Effector memory CD8-positive, alpha-beta T cell (primary cell): ENCODE results near the gene PCGF1.
A peak's percentile ranks its signal among the peaks of the same experiment; 100 is the strongest.
"Not testable (repeated sequence)": the region's sequence is repeated elsewhere in the genome, so short reads cannot be mapped to it uniquely, and the experiment has no call there.

Experiments
- ATAC-seq: fragments of 150-1000 bp; cut with Tn5 transposase; replicated peaks from 2 replicates; pipeline ENCODE4 v1.10.0; 2021; ENCODE audit warnings: mild to moderate bottlenecking, moderate library complexity
- DNase-seq, 3 experiments: peaks; one replicate each; pipeline ENCODE4 v3.0.0; 2021
- H3K27ac Mint-ChIP-seq, 2 donors: one replicate each; pipeline ENCODE4 v1.8.0; 2022; ENCODE audit warnings: mild to moderate bottlenecking in 2 of 2, mixed read lengths in 2 of 2, moderate library complexity in 2 of 2
- H3K27me3 Mint-ChIP-seq, 2 donors: one replicate each; pipeline ENCODE4 v1.8.0; 2022; ENCODE audit warnings: mixed read lengths in 2 of 2
- H3K36me3 Mint-ChIP-seq: one replicate; pipeline ENCODE4 v1.8.0; 2022; ENCODE audit warnings: mild to moderate bottlenecking, moderate library complexity, mixed read lengths; ENCODE audit not compliant: insufficient read depth
- H3K4me1 Mint-ChIP-seq, 2 donors: one replicate each; pipeline ENCODE4 v1.8.0; 2022; ENCODE audit warnings: low read depth in 2 of 2, mixed read lengths in 2 of 2
- H3K4me3 Mint-ChIP-seq, 2 donors: one replicate each; pipeline ENCODE4 v1.8.0; 2022; ENCODE audit warnings: mild to moderate bottlenecking in 2 of 2, mixed read lengths in 2 of 2, moderate library complexity in 2 of 2
- H3K9me3 Mint-ChIP-seq, 2 donors: one replicate each; pipeline ENCODE4 v1.8.0; 2022; ENCODE audit warnings: mixed read lengths in 2 of 2

PCGF1 gene

DNA sequence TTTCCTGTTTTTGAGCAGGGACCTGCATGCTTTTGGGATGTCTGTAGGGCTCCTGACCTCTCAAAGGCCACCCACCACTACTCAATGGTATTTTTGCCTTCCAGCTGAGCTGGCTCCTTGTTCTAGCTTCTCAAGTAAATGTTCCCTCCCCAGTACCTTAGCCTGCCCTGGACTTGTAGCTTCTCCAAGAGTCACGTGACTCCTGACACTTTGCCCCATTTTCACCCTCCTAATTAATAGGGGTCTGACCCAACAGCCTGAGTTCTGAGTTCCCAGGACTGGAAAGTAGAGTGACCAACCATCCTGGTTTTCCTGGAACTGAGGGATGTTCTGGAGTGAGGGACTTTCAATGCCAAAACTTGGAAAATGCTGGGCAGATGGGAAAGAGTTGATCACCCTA lies 12.1 kb downstream of the PCGF1 start:
- no peak for DNase-seq
- Mint-ChIP-seq H3K36me3 (peaks cover 24% of the 10 kb centered on the region), H3K4me3 (no peak overlapping the region), H3K4me1 (peaks cover 14% of the 10 kb centered on the region in 2 donors), H3K9me3 (no peaks in the 10 kb centered on the region), H3K27ac (no peak overlapping the region), H3K27me3 (peaks cover 6 to 30% of the 10 kb centered on the region in 2 donors)
- no peak for ATAC-seq

DNA sequence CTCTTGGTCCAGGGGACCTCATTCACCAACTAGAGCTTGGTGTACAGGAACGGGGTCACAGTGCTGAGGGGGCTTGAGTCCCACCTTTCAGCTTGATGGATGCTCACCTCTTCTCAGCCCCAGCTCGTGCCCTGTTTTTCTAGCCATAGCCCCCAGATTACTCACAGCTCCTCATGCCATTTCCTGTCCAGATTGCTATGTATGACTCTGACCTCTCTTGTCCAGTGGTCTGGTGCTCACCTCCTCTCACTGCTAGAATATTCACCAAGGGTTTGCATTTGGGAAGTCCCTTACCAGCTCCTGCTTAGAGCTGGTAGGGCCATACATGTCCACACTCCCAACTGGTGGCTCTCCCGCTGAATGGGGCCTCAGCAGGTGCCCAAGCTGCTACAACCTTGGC lies 13.9 kb downstream of the PCGF1 start:
- Mint-ChIP-seq H3K4me1 (peaks cover 7 to 8% of the 10 kb centered on the region in 2 donors), H3K9me3 (no peaks in the 10 kb centered on the region), H3K36me3 (peaks cover 32% of the 10 kb centered on the region), H3K27me3 (peaks cover 5 to 11% of the 10 kb centered on the region in 2 donors), H3K4me3 (no peak overlapping the region), H3K27ac (peak overlapping the region in 1 of 2 donors; percentile 19)
- DNase-seq (no peak), ATAC-seq (no peak)

DNA sequence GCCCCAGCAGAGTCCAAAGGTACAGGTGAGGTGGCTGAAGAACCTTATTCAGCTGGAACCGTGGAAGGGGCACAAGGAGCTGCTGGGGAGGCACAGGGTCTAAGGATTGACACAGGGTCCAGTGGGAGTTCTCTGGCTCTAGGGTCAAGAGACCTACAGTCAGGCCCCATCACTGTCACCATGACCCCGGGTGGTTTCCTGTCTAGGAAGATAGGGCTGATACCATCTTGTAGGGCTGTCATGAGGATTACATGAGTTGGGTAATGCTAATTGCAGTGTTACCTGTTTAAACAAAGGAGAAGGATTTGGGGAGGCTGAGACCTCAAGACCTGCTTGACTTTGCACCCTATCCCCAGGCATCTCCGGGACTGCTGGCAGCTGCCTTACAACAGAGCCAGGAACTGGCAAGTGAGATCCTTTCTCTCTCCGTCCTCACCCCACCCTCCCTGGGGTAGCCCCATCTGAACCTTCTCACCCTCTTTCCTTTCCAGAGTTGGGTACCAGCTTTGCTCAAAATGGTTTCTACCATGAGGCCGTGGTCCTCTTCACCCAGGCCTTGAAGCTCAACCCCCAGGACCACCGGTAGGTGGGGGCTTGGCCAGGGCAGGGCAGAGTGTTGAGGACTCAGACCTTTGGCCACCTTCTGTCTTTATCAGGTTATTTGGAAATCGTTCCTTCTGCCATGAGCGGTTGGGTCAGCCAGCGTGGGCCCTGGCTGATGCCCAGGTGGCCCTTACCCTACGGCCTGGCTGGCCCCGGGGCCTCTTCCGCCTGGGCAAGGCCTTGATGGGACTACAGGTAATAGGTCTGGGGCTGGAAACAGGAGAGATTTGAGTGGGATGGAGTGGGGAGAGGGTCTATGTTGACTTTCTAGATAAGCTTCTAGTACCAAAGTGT lies 15.6 kb downstream of the PCGF1 start:
- Mint-ChIP-seq H3K27me3 (no peaks in the 10 kb centered on the region), H3K4me3 (no peak overlapping the region), H3K36me3 (peaks cover 34% of the 10 kb centered on the region), H3K4me1 (no peaks in the 10 kb centered on the region), H3K9me3 (no peaks in the 10 kb centered on the region), H3K27ac (no peak overlapping the region)
- DNase-seq (no peak), ATAC-seq (no peak)

DNA sequence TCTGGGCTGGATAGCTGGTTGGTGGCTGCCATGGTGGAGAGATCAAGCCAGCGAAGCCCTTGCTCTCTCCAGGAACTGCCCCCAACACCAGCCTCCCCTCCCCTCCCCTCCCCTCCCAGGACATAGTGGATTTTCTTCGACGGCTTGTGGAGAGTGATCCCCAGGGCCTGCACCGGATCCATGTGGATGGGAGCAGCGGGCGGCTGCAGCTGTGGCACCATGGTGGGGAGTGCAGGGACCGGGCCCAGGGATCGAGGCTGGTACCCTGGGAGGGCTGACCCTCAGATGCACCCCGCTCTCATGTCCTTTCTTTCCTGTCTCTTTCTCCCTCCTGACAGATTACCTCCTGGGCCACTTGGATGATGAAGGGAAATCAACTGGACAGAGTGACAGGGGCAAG lies 17.6 kb downstream of the PCGF1 start:
- peaks cover 40% of the 10 kb centered on the region for H3K36me3 Mint-ChIP-seq
- no peaks in the 10 kb centered on the region for H3K9me3 Mint-ChIP-seq
- no peaks in the 10 kb centered on the region for H3K27me3 Mint-ChIP-seq
- no peak for DNase-seq
- no peak overlapping the region for H3K4me3 Mint-ChIP-seq
- no peak overlapping the region for H3K27ac Mint-ChIP-seq
- peaks cover 0 to 3% of the 10 kb centered on the region in 2 donors for H3K4me1 Mint-ChIP-seq
- ATAC-seq = no peak

DNA sequence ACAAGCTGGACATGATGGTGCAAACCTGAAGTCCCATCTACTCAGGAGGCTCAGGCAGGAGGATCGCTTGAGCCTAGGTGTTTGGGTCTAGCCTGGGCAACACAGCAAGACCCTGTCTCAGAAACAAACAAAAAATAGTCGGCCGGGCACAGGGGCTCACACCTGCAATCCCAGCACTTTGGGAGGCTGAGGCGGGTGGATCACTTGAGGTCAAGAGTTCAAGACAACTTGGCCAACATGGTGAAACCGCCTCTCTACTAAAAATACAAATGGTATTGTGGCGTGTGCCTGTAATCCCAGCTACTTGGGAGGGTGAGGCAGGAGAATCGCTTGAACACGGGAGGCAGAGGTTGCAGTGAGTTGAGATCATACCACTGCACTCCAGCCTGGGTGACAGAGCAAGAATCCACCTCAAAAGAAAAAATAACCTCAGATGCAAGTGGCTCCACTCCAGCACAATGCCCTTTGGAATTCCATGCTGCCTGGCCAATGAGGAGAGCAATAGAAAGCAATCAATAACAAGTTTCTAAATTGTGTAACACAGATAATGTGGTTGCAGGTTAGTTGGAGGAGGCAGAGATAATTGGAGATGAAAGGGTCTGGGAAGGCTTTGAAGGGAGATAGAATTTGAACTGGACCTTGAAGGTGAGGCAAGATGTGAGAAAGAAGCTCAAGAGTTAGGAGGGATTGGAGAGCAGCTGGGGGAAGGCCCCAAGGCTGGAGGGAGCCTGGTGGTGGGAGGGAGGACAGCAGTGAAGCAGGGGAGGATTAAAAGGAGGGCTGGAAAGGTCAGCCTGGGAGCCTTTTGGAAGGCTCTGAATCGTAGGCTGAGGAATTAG lies 18.6 kb downstream of the PCGF1 start:
- DNase-seq (no peak), ATAC-seq (no peak)
- Mint-ChIP-seq H3K9me3 (no peaks in the 10 kb centered on the region), H3K27ac (peak overlapping the region in 1 of 2 donors; percentile 16), H3K27me3 (no peaks in the 10 kb centered on the region), H3K4me1 (peaks cover 0 to 3% of the 10 kb centered on the region in 2 donors), H3K4me3 (no peak overlapping the region), H3K36me3 (peaks cover 42% of the 10 kb centered on the region)

DNA sequence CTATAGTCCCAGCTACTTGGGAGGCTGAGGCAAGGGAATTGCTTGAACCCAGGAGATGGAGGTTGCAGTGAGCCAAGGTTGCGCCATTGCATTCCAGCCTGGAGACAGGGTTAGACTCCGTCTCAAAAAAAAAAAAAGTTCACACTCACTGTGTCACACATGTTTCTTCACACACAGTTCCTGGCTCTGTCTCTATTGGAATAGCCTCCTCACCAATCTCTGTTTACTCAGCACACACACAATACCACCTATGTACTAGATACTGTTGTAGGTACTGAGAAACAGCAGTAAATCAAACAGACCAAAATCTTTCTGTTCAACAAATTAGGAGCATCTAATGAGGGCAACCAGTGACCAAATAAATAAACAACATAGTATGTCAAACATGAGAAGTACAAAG lies 21.4 kb downstream of the PCGF1 start:
- Mint-ChIP-seq H3K27ac (no peak overlapping the region), H3K4me1 (peaks cover 5 to 14% of the 10 kb centered on the region in 2 donors), H3K36me3 (peaks cover 41% of the 10 kb centered on the region), H3K9me3 (no peaks in the 10 kb centered on the region), H3K4me3 (no peak overlapping the region), H3K27me3 (no peaks in the 10 kb centered on the region)
- ATAC-seq = no peak
- no peak for DNase-seq

DNA sequence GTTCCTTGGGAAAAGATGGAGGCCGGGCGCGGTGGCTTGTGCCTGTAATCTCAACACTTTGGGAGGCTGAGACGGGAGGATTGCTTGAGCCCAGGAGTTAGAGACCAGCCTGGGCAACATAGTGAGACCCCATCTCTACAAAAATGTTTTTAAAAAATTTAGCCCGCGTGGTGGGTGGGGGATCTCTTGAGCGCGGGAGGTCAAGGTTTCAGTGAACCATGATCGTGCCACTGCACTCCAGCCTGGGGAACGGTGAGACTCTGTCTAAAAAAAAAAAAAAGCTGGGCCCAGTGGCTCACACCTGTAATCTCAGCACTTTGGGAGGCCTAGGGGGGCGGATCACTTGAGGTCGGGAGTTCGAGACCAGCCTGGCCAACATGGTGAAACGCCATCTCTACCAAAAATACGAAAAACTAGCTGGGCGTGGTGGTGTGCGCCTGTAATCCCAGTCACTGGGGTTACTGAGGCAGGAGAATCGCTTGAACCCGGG lies 23.8 kb downstream of the PCGF1 start:
- not testable (repeated sequence) for ATAC-seq, H3K9me3 Mint-ChIP-seq, H3K27me3 Mint-ChIP-seq, DNase-seq
- Mint-ChIP-seq H3K4me1 (peaks cover 9 to 27% of the 10 kb centered on the region in 2 donors), H3K36me3 (peaks cover 42% of the 10 kb centered on the region), H3K4me3 (peak overlapping the region; percentile 91 to 97), H3K27ac (peak overlapping the region; percentile 96 to 97)

DNA sequence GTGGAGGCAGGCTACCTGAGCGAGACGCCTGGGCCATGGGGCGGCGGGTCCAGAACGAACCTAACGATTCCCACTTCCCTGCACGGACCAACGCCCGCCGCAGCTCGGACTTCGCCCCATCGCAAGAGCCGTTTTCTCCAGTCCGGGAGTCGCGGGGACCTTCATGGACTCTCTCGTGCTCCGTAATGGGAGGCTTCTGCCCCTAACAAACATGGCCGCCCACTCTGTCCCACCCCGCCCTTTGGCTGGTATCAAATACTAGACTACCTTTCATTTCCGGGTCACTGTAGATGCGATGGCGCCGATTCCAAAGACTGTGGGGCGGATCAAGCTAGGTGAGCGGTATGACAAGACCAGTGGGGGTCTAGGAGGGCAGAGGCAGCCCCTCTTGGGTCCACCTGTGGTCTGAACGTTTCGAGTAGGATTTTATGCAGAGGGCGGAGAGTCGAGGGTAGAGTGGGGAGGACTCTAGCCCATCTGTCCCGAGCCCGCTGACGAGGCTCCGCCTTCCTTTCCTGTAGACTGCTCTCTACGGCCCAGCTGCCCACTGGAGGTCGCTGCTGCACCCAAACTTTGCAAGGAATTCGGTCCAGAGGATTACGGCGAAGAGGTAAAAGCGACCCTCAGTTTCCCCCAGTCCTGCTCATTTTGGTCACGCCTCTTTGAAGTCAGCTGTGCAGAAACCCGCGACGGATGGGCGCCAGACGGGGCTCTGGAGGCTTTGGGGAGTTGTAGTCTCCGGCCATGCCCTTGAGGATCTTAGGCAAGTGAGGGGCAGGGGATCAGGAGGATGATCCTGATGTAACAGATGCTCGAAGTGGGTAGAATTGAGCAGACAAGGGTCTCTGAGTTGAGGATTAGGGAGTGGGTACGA lies 24.5 kb downstream of the PCGF1 start, which contains the start of the genes CCDC142 and TTC31:
Gene CCDC142, minus strand, starts transcription at position 198 of the 874 bp plus-strand sequence. Its CDS starts 161 bp downstream, at position 37.
Gene TTC31, plus strand, starts transcription at position 281 of the 874 bp plus-strand sequence. Its CDS starts 15 bp downstream, at position 296.
- Mint-ChIP-seq H3K9me3 (no peaks in the 10 kb centered on the region), H3K4me3 (peak within 1 kb of the TSS; percentile 91 to 97), H3K27me3 (no peaks in the 10 kb centered on the region), H3K36me3 (peaks cover 38% of the 10 kb centered on the region), H3K27ac (peak within 1 kb of the TSS; percentile 96 to 97), H3K4me1 (peaks cover 9 to 27% of the 10 kb centered on the region in 2 donors)
- peak; percentile 89 to 93 (median 93) for DNase-seq
- peak; percentile 93 for ATAC-seq

DNA sequence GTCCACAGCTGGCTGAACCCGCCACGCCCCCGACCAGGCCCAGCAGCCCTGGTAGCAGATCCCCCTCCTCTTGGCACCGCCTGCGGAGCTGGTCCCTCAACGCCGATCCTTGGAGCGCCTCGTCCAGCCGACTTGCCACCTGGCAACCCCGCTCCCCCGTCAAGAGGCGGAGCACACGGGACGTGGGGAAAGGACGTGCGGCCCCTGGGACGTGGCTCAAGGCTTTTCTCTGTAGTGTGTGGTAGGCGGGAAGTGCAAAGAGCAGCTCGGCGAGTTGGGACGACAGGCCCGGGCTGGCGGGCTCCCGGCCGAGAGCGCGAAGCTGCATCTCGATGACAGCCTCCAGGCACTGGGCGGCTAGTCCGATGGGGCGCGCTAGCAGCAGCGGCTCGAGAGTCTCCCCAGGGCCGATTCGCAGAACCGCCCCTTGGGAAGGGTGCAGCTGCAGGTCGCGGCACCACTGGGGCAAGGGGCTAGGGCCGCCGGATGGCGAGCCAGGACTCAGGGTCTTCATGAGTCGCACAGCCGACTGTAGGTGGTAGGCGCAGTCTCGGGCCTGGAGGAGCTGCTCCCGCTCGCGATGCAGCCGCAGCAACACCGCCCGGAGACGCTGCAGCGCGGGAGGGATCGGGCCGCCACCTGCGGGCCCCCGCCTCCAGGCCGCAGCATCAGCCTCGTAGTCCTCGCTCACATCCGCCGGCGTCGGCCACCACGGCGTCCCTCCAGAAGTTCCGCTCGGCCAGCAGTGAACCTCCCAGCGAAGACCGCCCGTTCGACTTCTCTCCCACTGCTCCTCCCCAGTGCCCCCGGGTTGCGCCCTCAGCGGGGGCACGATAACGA lies 25.3 kb downstream of the PCGF1 start:
- Mint-ChIP-seq H3K4me3 (peak overlapping the region; percentile 91 to 97), H3K27me3 (no peaks in the 10 kb centered on the region), H3K27ac (peak overlapping the region; percentile 96 to 97), H3K9me3 (no peaks in the 10 kb centered on the region), H3K4me1 (peaks cover 9 to 27% of the 10 kb centered on the region in 2 donors), H3K36me3 (peaks cover 38% of the 10 kb centered on the region)
- DNase-seq (peak in 2 of 3 experiments; percentile 41 to 53), ATAC-seq (peak; percentile 45)

DNA sequence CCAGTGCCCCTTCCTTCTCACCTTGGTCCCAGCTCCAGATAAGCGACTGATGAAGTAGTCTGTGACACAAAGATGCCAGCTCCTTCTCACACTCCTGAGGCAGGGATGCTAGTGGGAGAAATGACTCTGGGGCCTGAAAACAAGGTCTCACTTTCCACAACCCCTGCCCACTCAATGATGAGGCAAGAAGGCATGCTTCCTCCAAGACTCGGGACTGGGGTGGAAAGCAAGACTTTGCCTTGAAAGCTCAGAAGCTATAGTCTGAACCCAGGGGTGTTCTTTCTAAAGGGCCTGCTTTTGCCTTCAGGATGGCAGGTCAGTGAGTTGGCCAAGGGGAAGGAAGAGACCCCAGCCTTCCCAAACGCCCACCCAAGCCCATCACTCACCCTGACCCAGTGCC lies 26.1 kb downstream of the PCGF1 start:
- H3K27me3 Mint-ChIP-seq = no peaks in the 10 kb centered on the region
- H3K4me3 Mint-ChIP-seq = peak overlapping the region; percentile 91 to 97
- H3K36me3 Mint-ChIP-seq = peaks cover 38% of the 10 kb centered on the region
- DNase-seq (no peak), ATAC-seq (no peak)
- H3K27ac Mint-ChIP-seq = peak overlapping the region in 1 of 2 donors; percentile 97
- H3K9me3 Mint-ChIP-seq = no peaks in the 10 kb centered on the region
- H3K4me1 Mint-ChIP-seq = peaks cover 9 to 27% of the 10 kb centered on the region in 2 donors

DNA sequence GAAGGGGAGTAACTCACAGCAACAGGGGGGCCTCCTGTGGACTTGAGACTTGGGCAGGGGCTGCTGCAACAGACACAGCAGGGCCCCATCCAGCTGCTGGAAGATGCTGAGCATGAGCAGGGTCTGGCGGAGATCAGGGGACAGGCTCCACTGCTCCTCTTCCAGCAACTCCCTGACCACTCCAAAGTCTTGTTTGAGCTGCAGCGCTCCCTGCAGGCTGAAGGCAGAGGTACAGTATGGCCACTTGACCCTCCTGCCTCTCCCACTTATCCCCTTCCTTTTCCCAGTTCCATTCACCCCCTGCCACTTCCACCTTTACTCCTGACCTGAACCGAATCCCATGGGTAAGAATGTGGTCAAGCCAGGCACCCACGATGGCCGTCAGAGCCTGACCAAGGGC lies 32.6 kb downstream of the PCGF1 start:
- Mint-ChIP-seq H3K36me3 (peaks cover 46% of the 10 kb centered on the region), H3K27me3 (no peaks in the 10 kb centered on the region), H3K9me3 (no peaks in the 10 kb centered on the region), H3K4me1 (peaks cover 20 to 21% of the 10 kb centered on the region in 2 donors), H3K27ac (peak overlapping the region in 1 of 2 donors; percentile 99), H3K4me3 (no peak overlapping the region)
- no peak for DNase-seq
- no peak for ATAC-seq

DNA sequence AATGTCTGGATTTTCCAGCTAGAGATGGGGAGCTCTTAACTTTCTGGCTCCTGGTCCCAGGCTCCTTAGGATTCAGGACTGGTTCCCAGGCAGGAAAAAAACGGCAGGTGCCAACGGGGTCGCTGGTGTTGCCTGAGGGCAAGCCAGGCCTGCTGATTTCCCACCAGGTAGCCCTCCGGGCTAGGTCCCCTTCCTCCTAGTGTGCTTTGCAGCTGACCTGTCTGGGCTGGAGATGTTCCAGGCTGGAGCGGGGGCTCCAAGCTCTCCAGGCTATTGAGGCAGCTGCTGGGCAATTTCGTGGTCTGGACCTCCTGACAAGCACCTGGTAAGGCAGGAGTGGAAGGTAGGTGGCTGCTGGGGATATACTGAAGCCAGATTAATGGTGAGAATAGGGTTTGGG lies 33.0 kb downstream of the PCGF1 start:
- no peaks in the 10 kb centered on the region for H3K9me3 Mint-ChIP-seq
- H3K4me3 Mint-ChIP-seq = no peak overlapping the region
- peaks cover 21% of the 10 kb centered on the region in 2 donors for H3K4me1 Mint-ChIP-seq
- DNase-seq (no peak), ATAC-seq (no peak)
- H3K27ac Mint-ChIP-seq = peak overlapping the region; percentile 96 to 99
- no peaks in the 10 kb centered on the region for H3K27me3 Mint-ChIP-seq
- H3K36me3 Mint-ChIP-seq = peaks cover 46% of the 10 kb centered on the region
